IPS-18c (cell line): ENCODE measurements around the gene TMEM183A.
"Not testable (repeated sequence)": the region's sequence is repeated elsewhere in the genome, so short reads cannot be mapped to it uniquely, and the experiment has no call there.

Experiments
- H3K4me3 ChIP-seq: 2 replicates; pipeline ENCODE4 v1.7.0; 2013; ENCODE audit warnings: low read depth, mild to moderate bottlenecking, low read length, moderate library complexity; ENCODE audit not compliant: insufficient read depth
- H3K9me3 ChIP-seq: one replicate; pipeline ENCODE4 v1.6.1; 2013; ENCODE audit warnings: mild to moderate bottlenecking, low read length, moderate library complexity; ENCODE audit not compliant: control insufficient read depth, insufficient read depth

The TMEM183A gene

DNA sequence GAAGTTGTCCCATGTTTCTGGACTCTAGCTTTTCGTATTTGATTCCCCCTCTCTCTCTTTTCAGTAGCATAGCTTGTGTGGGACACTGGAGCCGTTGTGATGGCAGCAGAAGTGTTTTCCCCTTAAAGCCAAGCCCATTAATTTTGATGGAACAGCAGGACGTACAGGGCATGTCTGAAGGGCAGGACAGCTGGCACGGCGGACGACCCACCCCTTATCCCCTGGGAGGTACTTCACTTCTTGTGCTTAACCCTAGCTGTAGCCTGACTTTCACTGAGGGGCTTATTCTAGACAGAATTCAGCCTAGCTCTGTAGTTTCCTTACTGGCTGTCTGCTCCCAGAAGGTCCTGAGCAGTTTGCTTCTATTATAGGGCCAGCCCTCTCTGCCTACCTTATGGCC lies 10.5 kb downstream of the TMEM183A start:
- no peaks in the 10 kb centered on the region for H3K9me3 ChIP-seq
- H3K4me3 ChIP-seq: no peak overlapping the region

DNA sequence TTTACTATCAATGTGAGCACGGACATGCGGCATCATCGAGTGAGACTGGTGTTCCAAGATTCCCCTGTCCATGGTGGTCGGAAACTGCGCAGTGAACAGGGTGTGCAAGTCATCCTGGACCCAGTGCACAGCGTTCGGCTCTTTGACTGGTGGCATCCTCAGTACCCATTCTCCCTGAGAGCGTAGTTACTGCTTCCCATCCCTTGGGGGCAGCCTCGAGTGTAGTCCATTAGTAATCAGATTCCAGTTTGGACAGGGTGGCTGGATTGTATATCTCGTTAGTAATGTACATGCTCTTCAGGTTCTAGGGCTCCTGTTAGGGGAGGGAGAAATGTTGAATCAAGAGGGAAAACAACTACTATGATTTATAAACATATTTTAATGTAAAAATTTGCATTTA lies 15.7 kb downstream of the TMEM183A start:
- H3K9me3 ChIP-seq, H3K4me3 ChIP-seq: not testable (repeated sequence)

GRCh38 chr1:203025686-203026030 lies 18.5 kb downstream of the TMEM183A start:
- no peak overlapping the region; the same call in 1 of the 2 replicates for H3K4me3 ChIP-seq
- peaks cover 5% of the 10 kb centered on the region for H3K9me3 ChIP-seq

DNA sequence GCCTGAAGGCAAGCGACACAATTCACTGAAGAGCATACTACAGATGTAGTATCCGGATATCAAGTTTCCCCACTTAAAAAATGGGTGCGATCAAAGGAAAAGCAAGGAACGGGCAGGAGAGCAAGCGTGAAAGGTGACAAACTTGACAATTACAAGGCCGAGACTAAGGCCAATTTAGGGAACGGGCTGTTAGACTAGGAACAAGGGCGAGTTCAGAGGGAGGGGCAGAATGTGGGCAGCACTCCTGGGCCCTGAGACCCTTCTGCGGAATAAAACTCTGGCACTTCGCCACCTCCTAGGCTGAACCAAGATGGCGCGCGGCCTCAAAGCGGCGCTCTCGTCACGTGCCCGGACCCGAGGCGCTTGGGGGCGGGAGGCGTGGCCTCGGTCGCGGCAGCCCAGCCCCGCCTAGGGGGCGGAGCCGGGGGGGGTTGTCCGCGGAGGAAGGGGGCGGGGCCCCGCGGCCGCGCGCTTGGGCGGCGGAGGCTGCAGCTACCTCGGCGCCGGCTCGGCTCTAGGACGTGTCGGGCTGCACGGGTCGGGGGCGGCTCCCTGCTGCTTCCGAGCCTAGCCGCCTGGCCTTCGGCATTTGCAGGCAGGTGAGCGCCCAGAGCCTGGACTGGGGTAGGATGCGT lies 19.0 kb downstream of the TMEM183A start, which contains the start of gene PPFIA4:
TSS of gene PPFIA4 (plus strand) at position 461 of the 635 bp plus-strand sequence. CDS start 12,518 bp downstream, outside the sequence.
- Histone ChIP-seq H3K9me3 (peaks cover 5% of the 10 kb centered on the region), H3K4me3 (peak within 1 kb of the TSS; percentile 74)

DNA sequence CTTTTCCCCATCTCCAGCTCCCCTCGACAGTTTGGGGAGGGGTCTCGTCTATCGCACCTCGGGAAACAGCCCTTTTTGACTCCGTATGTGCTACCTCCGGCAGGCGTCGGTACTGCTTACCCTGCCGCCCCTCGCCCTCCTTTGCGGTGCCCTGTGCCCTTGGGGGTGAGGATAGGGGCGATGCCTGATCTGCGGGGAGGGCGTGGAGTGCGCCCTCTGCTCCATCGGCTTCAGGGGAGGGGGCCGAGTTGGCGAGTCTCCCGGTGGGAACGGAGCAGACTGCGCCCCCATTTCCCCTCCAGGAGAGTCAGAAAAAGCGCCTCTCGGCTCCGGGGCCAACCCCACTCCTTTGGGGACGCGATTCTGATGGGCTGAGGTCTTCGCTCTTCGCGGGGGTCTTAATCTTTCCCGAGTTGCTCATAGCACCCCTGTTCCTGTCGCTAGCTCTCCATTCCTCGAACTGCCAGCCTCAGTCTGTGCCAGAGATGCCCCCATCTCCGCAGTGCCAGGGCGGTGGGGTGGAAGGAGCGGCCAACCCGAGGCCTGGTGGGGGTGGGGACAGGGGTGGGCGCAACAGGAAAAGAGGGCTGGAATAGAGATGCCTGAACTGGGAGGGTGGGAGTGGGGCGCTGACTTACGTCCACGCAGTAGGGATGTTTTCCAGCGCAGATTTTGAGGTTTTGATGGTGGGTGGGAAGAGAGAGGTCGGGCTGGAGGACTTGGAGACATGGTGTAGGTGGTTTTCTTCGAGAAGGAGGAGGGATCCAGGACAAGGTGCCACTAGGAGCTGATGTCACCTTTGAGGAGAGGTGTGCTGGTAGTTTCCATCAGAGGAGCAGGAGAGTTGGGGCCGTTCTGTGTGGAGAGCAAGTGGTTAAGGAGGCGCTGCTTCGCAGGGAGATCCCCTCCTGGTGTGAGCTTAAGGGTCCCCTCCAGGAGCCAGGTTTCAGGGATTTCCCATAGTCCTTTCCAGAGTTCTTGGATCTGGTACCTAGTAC lies 19.8 kb downstream of the TMEM183A start:
- H3K9me3 ChIP-seq: peaks cover 5% of the 10 kb centered on the region
- peak overlapping the region; percentile 74 for H3K4me3 ChIP-seq

DNA sequence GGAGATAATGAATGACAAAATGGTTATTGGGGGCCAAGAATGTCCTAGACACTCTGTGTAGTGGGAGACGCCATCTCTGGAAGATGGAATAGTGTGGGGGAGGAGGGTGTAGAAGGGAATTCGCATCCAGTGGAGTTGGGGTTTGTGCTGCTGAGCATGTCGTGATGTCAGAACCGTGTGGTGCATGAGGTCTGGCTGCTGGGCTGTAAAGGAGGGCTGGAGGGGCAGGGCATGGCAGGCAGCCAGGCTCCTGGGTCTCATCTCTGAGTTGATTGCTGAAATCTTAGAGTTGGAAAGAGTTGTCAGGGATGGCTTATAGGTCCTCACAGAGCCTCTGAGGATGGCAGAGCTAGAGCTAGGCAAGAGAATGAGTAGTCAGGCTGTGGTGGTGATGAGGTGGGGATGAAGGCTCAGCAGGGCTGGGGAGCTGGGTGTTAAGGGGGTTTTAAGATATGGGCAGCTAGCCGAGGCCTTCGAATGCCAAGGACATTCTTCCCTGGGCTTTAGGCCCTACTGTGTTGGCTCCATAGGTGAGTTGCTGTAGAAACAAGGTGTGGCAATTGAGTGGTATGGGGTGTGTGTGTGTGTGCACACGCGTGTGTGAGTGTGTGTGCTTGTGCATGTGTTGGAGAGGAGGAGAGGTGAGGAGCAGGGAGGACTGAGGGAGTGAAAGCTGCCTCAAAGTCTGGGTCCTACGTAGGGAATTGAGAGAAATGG lies 21.1 kb downstream of the TMEM183A start:
- Histone ChIP-seq H3K9me3 (peaks cover 5% of the 10 kb centered on the region), H3K4me3 (no peak overlapping the region)

DNA sequence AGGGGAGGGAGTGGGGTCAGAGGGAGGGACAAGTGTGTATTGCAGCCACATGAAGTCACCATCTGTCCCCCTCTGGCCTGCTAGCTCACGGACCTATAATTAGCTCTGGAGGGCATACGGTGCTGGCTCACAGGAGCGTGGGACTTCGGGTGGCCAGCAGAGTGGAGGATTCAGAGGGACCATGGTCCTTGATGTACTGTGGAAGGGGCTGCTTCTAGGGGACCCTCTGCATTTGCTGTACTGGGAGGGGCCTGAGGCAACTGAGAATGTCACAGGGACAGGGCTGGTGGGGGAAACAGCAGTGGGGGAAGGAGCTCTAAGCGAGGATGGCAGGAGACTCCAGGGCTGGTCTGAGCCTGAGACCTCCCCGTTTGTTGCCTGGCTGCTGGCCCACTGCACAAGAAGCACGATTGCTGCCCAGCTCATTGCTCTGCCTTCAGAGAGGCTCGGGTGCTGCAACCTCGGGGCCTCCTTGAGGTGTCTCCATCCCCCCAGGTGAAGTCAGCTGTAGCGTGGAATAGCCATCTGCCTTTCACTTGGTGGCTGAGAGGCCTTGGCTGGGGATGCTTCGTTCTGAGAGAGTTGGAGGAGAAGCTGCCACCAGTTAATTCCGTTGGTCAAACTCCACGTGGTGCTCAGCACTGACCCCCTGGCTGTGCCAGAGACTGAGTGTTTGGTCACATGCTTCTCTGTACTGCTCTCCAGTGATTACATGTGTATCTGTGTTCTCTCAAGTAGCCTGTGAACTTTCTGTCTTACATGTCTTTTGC lies 21.8 kb downstream of the TMEM183A start:
- no peak overlapping the region for H3K4me3 ChIP-seq
- peaks cover 5% of the 10 kb centered on the region for H3K9me3 ChIP-seq

DNA sequence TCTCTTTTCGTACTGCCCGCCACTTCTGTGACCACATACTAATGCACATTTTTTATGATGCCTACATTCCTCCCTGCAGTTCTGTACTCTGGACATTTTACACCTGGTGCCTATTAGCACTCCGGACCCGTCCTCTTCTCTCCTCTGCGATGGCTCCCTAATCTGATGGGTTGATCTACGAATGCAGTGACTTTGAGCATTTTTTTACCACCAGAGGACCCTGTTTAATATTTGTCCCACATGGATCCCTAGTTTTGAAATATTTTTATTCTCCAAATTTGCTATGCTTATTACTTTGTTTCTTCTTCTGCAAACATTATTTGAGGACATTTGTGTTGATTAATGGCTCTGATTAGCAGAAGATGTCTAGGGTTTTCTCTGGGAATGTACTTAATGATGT lies 24.3 kb downstream of the TMEM183A start:
- no peak overlapping the region for H3K4me3 ChIP-seq

DNA sequence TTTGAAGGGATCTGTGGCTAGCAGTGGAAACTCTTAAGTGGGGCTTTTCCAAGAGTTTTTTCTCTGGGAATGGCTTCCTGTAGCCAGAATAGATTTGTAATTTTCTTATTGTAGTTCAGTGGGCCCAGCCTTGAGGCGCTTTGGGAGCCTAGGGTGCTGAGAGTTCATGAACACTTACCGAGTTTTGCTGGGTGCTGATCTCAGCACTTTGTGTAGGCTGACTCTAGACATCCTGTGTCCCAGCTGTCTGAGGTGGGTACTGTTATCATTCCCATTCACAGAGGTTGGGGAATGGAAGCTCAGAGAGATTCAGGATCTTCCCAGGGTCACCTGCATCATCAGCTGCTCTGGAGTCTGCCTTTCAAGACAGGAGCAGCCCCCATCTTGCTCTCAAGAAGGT lies 26.1 kb downstream of the TMEM183A start:
- Histone ChIP-seq H3K9me3 (no peaks in the 10 kb centered on the region), H3K4me3 (no peak overlapping the region)

More for the DNA sequence above, 24.3 kb downstream of the TMEM183A start:
- H3K9me3 ChIP-seq: no peaks in the 10 kb centered on the region

GRCh38 chr1:203033917-203034316 lies 26.7 kb downstream of the TMEM183A start:
- Histone ChIP-seq H3K9me3 (no peaks in the 10 kb centered on the region), H3K4me3 (no peak overlapping the region)

DNA sequence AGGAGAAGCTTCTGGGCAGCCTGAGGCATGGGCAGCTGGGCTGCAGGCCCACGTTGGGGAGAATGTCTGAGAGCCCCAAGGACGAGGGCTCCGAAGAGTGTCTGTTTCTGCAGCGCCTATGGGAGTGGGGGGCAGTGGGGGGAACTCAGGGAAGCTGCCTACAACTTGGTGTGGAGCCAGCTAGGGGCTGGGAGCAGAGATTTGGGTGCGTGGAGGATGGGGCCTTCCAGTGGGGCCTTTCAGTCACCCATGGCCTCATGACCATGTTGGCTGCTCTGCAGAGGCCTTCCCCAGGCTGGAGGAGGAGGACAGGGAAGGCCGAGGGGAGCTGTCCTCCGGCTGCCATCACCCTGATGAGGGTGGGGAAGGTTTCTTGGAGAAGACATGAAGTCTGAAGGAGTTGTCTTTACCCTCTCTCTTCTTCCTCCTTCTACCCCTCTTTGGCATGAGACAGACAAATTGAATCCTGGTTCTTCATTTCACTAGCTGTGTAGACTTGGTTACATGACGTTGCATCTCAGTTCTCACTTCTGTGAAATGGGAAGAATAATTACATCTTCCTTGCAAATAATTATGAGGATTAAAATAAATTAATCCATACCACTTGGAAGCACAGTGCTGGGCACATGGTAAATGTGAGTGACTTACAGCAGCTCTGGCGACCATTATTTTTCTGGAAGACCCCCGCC lies 27.4 kb downstream of the TMEM183A start:
- H3K9me3 ChIP-seq: no peaks in the 10 kb centered on the region

GRCh38 chr1:203035111-203036000 lies 28.2 kb downstream of the TMEM183A start:
- Histone ChIP-seq H3K9me3 (no peaks in the 10 kb centered on the region), H3K4me3 (no peak overlapping the region)

More for the DNA sequence above, 27.4 kb downstream of the TMEM183A start:
- no peak overlapping the region for H3K4me3 ChIP-seq

GRCh38 chr1:203036135-203036534 lies 29.0 kb downstream of the TMEM183A start:
- Histone ChIP-seq H3K9me3 (no peaks in the 10 kb centered on the region), H3K4me3 (no peak overlapping the region)

DNA sequence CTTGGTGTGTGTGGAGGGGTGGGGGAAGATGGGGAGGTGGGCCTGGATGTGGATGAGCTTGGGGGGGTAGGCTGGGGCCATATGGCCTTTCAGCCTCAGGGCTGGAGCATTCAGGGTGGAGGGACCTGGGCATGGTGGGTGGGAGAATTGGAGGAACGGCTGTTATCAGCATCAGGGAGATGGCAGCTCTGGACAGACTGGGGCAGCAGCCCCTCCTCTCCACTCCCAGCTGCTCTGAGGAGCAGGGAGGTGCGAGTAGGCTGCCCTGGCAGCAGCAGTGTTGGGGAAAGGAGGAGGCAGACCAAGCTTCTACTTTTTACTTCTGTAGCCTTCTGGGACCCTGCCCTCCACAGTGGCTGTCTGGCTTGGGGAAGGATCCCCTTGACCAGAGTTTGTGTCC lies 29.4 kb downstream of the TMEM183A start:
- no peak overlapping the region for H3K4me3 ChIP-seq
- H3K9me3 ChIP-seq: no peaks in the 10 kb centered on the region

GRCh38 chr1:203037509-203038190 lies 30.5 kb downstream of the TMEM183A start:
- H3K9me3 ChIP-seq: no peaks in the 10 kb centered on the region
- no peak overlapping the region for H3K4me3 ChIP-seq
